Mesendoderm (in vitro differentiated cells): ENCODE measurements around the gene LIF.
"Not testable (repeated sequence)": the region's sequence is repeated elsewhere in the genome, so short reads cannot be mapped to it uniquely, and the experiment has no call there.

ENCODE experiments used
- DNase-seq: peaks from one replicate; pipeline ENCODE4 v3.0.0; 2013
- H2AK5ac ChIP-seq: 2 replicates; pipeline ENCODE4 v1.6.1; 2013; ENCODE audit warnings: low read length, inconsistent platforms
- H2BK120ac ChIP-seq: 2 replicates; pipeline ENCODE4 v1.6.1; 2013; ENCODE audit warnings: low read depth, mild to moderate bottlenecking, low read length, moderate library complexity, mixed read lengths
- H2BK15ac ChIP-seq: replicated peaks from 2 replicates; pipeline ENCODE4 v1.6.1; 2013; ENCODE audit warnings: low read depth, mild to moderate bottlenecking, moderate library complexity
- H2BK5ac ChIP-seq: 2 replicates; pipeline ENCODE4 v1.6.1; 2013; ENCODE audit warnings: low read length, inconsistent platforms
- H3K18ac ChIP-seq: 2 replicates; pipeline ENCODE4 v1.6.1; 2013; ENCODE audit warnings: mild to moderate bottlenecking, low read length, mixed read lengths
- H3K23ac ChIP-seq: one replicate; pipeline ENCODE4 v1.6.1; 2013; ENCODE audit warnings: low read length
- H3K27ac ChIP-seq: 2 replicates; pipeline ENCODE4 v1.5.1; 2013; ENCODE audit warnings: low read depth, mild to moderate bottlenecking, inconsistent platforms, low read length, moderate library complexity
- H3K27me3 ChIP-seq: 2 replicates; pipeline ENCODE4 v1.6.1; 2013; ENCODE audit warnings: low read length, control low read depth, mild to moderate bottlenecking, inconsistent platforms; ENCODE audit not compliant: insufficient read depth, poor library complexity
- H3K36me3 ChIP-seq: 2 replicates; pipeline ENCODE4 v1.6.1; 2013; ENCODE audit warnings: low read length, inconsistent platforms; ENCODE audit not compliant: control insufficient read depth, insufficient read depth
- H3K4ac ChIP-seq: one replicate; pipeline ENCODE4 v1.6.1; 2013; ENCODE audit warnings: low read depth, mild to moderate bottlenecking, low read length, moderate library complexity
- H3K4me1 ChIP-seq: 2 replicates; pipeline ENCODE4 v1.6.1; 2013; ENCODE audit warnings: low read depth, low read length, inconsistent platforms; ENCODE audit not compliant: control insufficient read depth
- H3K4me2 ChIP-seq: 2 replicates; pipeline ENCODE4 v1.6.1; 2013; ENCODE audit warnings: low read length
- H3K4me3 ChIP-seq: 2 replicates; pipeline ENCODE4 v1.5.1; 2013; ENCODE audit warnings: mild to moderate bottlenecking, low read length
- H3K56ac ChIP-seq: one replicate; pipeline ENCODE4 v1.6.1; 2013; ENCODE audit warnings: low read length
- H3K79me1 ChIP-seq: 2 replicates; pipeline ENCODE4 v1.6.1; 2013; ENCODE audit warnings: low read length, inconsistent platforms
- H3K79me2 ChIP-seq: 2 replicates; pipeline ENCODE4 v1.6.1; 2013; ENCODE audit warnings: mild to moderate bottlenecking, low read length; ENCODE audit not compliant: control insufficient read depth, insufficient read depth
- H3K9ac ChIP-seq: 2 replicates; pipeline ENCODE4 v1.6.1; 2013; ENCODE audit warnings: low read length, inconsistent platforms
- H4K5ac ChIP-seq: one replicate; pipeline ENCODE4 v1.6.1; 2013; ENCODE audit warnings: low read length
- H4K8ac ChIP-seq: one replicate; pipeline ENCODE4 v1.6.1; 2013; ENCODE audit warnings: low read depth, mild to moderate bottlenecking, control low read depth, low read length, moderate library complexity
- WGBS: extraction: QIAGEN DNeasy Blood & Tissue Kit; methylation state at CpG from one replicate; pipeline ENCODE4 v1.1.7; 2013; ENCODE audit warnings: low lambda C conversion rate, missing lambda C conversion rate; ENCODE audit not compliant: insufficient coverage; ENCODE audit errors: extremely low coverage; 5-methylcytosine and 5-hydroxymethylcytosine counted together

Gene LIF

GRCh38 chr22:30236875-30237274 lies 9.7 kb downstream of the LIF start:
- no peak for DNase-seq
- Histone ChIP-seq H3K18ac (no peak overlapping the region), H3K79me1 (no peaks in the 10 kb centered on the region), H3K27me3 (no peaks in the 10 kb centered on the region), H3K36me3 (no peaks in the 10 kb centered on the region), H3K56ac (no peak overlapping the region), H3K27ac (no peak overlapping the region), H3K4me1 (peaks cover 11% of the 10 kb centered on the region), H2BK120ac (no peak overlapping the region), H3K9ac (no peak overlapping the region), H2AK5ac (no peak overlapping the region), H3K4me2 (no peak overlapping the region), H3K23ac (no peak overlapping the region), H4K5ac (no peak overlapping the region), H2BK5ac (no peak overlapping the region), H4K8ac (no peak overlapping the region), H3K79me2 (no peaks in the 10 kb centered on the region), H3K4me3 (no peak overlapping the region), H2BK15ac (no peak overlapping the region), H3K4ac (no peak overlapping the region)
- no CpG with 5 or more reads among the region's 5 CpGs for WGBS

GRCh38 chr22:30235687-30236170 lies 10.8 kb downstream of the LIF start:
- Histone ChIP-seq H3K27ac (peak overlapping the region; percentile 54), H2BK15ac (no peak overlapping the region), H3K18ac (no peak overlapping the region), H2BK5ac (no peak overlapping the region), H3K36me3 (no peaks in the 10 kb centered on the region), H3K23ac (no peak overlapping the region), H3K56ac (no peak overlapping the region), H3K9ac (no peak overlapping the region), H3K79me2 (no peaks in the 10 kb centered on the region), H4K8ac (no peak overlapping the region), H3K27me3 (no peaks in the 10 kb centered on the region), H3K4me3 (no peak overlapping the region), H4K5ac (no peak overlapping the region), H3K4ac (no peak overlapping the region), H3K4me2 (no peak overlapping the region), H2AK5ac (no peak overlapping the region), H3K4me1 (peaks cover 11% of the 10 kb centered on the region), H2BK120ac (no peak overlapping the region), H3K79me1 (no peaks in the 10 kb centered on the region)
- peak; percentile 88 for DNase-seq
- WGBS = no CpG with 5 or more reads among the region's 10 CpGs

- no peak overlapping the region for H2BK15ac ChIP-seq
- WGBS = no CpG with 5 or more reads among the region's 7 CpGs
- H3K4ac ChIP-seq = no peak overlapping the region
- peak; percentile 38 for DNase-seq
- no peak overlapping the region for H3K9ac ChIP-seq
- no peak overlapping the region for H2BK120ac ChIP-seq
- H4K8ac ChIP-seq = no peak overlapping the region
- H3K23ac ChIP-seq = no peak overlapping the region
- H3K36me3 ChIP-seq = no peaks in the 10 kb centered on the region
- H3K56ac ChIP-seq = peak overlapping the region; percentile 62
- H2BK5ac ChIP-seq = no peak overlapping the region
- H3K79me1 ChIP-seq = no peaks in the 10 kb centered on the region
- H2AK5ac ChIP-seq = no peak overlapping the region
- H3K4me3 ChIP-seq = no peak overlapping the region
- peak overlapping the region; percentile 54 for H3K27ac ChIP-seq
- H3K4me1 ChIP-seq = peaks cover 11% of the 10 kb centered on the region
- no peak overlapping the region for H3K18ac ChIP-seq
- no peaks in the 10 kb centered on the region for H3K79me2 ChIP-seq
- H3K27me3 ChIP-seq = no peaks in the 10 kb centered on the region
- no peak overlapping the region for H3K4me2 ChIP-seq
- H4K5ac ChIP-seq = no peak overlapping the region
Measured at GRCh38 chr22:30234786-30235470, 11.6 kb downstream of the LIF start.

- WGBS = no CpG with 5 or more reads among the region's 3 CpGs
Measured at GRCh38 chr22:30234325-30234724, 12.2 kb downstream of the LIF start.

GRCh38 chr22:30233582-30233981 lies 13.0 kb downstream of the LIF start:
- no peaks in the 10 kb centered on the region for H3K79me2 ChIP-seq
- no peak overlapping the region for H2AK5ac ChIP-seq
- WGBS = no CpG with 5 or more reads among the region's 6 CpGs
- no peak overlapping the region for H3K27ac ChIP-seq
- no peak overlapping the region for H3K18ac ChIP-seq
- H3K4me2 ChIP-seq = no peak overlapping the region
- no peaks in the 10 kb centered on the region for H3K79me1 ChIP-seq
- no peak overlapping the region for H3K4ac ChIP-seq
- no peak overlapping the region for H3K56ac ChIP-seq
- no peaks in the 10 kb centered on the region for H3K36me3 ChIP-seq
- no peak overlapping the region for H3K4me3 ChIP-seq
- no peak overlapping the region for H3K23ac ChIP-seq
- H3K4me1 ChIP-seq = peaks cover 13% of the 10 kb centered on the region
- H3K27me3 ChIP-seq = no peaks in the 10 kb centered on the region
- no peak overlapping the region for H2BK5ac ChIP-seq
- H2BK120ac ChIP-seq = no peak overlapping the region
- H2BK15ac ChIP-seq = no peak overlapping the region
- no peak overlapping the region for H3K9ac ChIP-seq
- DNase-seq = no peak
- no peak overlapping the region for H4K8ac ChIP-seq
- H4K5ac ChIP-seq = no peak overlapping the region

More at GRCh38 chr22:30234325-30234724, 12.2 kb downstream of the LIF start:
- not testable (repeated sequence) for H3K27me3 ChIP-seq, DNase-seq, H2BK5ac ChIP-seq, H3K4me2 ChIP-seq, H3K79me1 ChIP-seq, H3K18ac ChIP-seq, H3K9ac ChIP-seq, H2BK15ac ChIP-seq, H3K4ac ChIP-seq, H3K56ac ChIP-seq, H4K5ac ChIP-seq, H3K79me2 ChIP-seq, H3K4me3 ChIP-seq, H2BK120ac ChIP-seq, H4K8ac ChIP-seq, H3K36me3 ChIP-seq, H3K23ac ChIP-seq, H3K27ac ChIP-seq, H2AK5ac ChIP-seq
- peaks cover 11% of the 10 kb centered on the region for H3K4me1 ChIP-seq
